Measurements from ENCODE around the gene SUN1. TPM values are rescaled to one million over a fixed set of nuclear protein-coding genes. Genes with fewer than 3 reads are reported as not detected.

Gene SUN1
- total and polyA plus RNA-seq, 2 of the 8 experiments (the other 6 are each of a cell fraction or from before 2014, with no cell fraction given): 108 to 158 TPM

- no peak overlapping the region for H4K5ac ChIP-seq (ENCODE audit: insufficient read length, low read depth, low read length)
- no peaks in the 10 kb centered on the region for H3K4me1 ChIP-seq (replicated peaks in 1 of 4; ENCODE audit: control insufficient read depth in 3 of 4, insufficient read depth in 4 of 4, low read length in 3 of 4)
- H4K91ac ChIP-seq (replicated peaks; ENCODE audit: insufficient read length, low read length): no peak overlapping the region
- H2AFZ ChIP-seq (ENCODE audit: low read length): no peak overlapping the region
- H3K23ac ChIP-seq (ENCODE audit: insufficient read length): no peak overlapping the region
- H3K4me2 ChIP-seq (ENCODE audit: insufficient read depth in 1 of 2, low read depth in 2 of 2, low read length in 2 of 2): no peak overlapping the region
- H2BK20ac ChIP-seq (ENCODE audit: low read length): no peak overlapping the region
- no peak overlapping the region for H2BK12ac ChIP-seq (ENCODE audit: low read depth, low read length)
- H2BK5ac ChIP-seq (ENCODE audit: low read depth, low read length): no peak overlapping the region
- H3K79me2 ChIP-seq (ENCODE audit: control insufficient read depth in 1 of 2, insufficient read depth in 2 of 2, low read length in 2 of 2): peaks cover 0 to 34% of the 10 kb centered on the region in 2 experiments; a peak in 2 of 4 replicates
- no peaks in the 10 kb centered on the region for H3K23me2 ChIP-seq (ENCODE audit: low read depth, low read length)
- H3K27ac ChIP-seq (ENCODE audit: low read depth, low read length): no peak overlapping the region; the same call in 1 of the 2 replicates
- 97% methylated on average over 7 of the region's 8 CpGs; no CpG with 5 or more reads in 1 of the 2 experiments for WGBS, 2 experiments (ENCODE audit: extremely low coverage in 1 of 2, insufficient coverage in 1 of 2, insufficient read length in 1 of 2, insufficient replicate concordance in 2 of 2, low coverage in 1 of 2, low lambda C conversion rate in 2 of 2, missing lambda C conversion rate in 1 of 2)
- H3K56ac ChIP-seq (replicated peaks; ENCODE audit: insufficient read length, low read depth, low read length): no peak overlapping the region
- no peak overlapping the region for H3K4ac ChIP-seq (replicated peaks; ENCODE audit: insufficient read length, low read depth, low read length)
- no peak for TF ChIP-seq POU5F1 (IDR thresholded peaks at IDR 0.05; ENCODE audit: low read depth, low read length)
- no peak for TF ChIP-seq PHF8 (conservative IDR thresholded peaks at IDR 0.05; ENCODE audit: low read depth, low read length)
- no peak for TF ChIP-seq SIRT6 (IDR thresholded peaks at IDR 0.05; ENCODE audit: low read length)
- no peak for TF ChIP-seq TCF12 (IDR thresholded peaks at IDR 0.05; ENCODE audit: low read depth, low read length)
- TF ChIP-seq SIN3A (conservative IDR thresholded peaks at IDR 0.05 in 1 of 2, IDR thresholded peaks at IDR 0.05 in 1 of 2; ENCODE audit: low read depth in 1 of 2, low read length in 2 of 2): no peak
- no peak for TF ChIP-seq RNF2 (IDR thresholded peaks at IDR 0.05; ENCODE audit: borderline replicate concordance, low read depth, low read length, missing control alignments, poor library complexity, severe bottlenecking)
- no peak for TF ChIP-seq SAP30 (IDR thresholded peaks at IDR 0.05; ENCODE audit: insufficient read depth, insufficient replicate concordance, low read length)
- H3K4me3 ChIP-seq (ENCODE audit: extremely low read depth in 1 of 4, insufficient read depth in 2 of 4, low read depth in 3 of 4, low read length in 4 of 4): no peak overlapping the region
- no peak overlapping the region for H4K8ac ChIP-seq (ENCODE audit: extremely low read depth, insufficient read depth, low read length)
- no peak overlapping the region for H2BK15ac ChIP-seq (ENCODE audit: low read length)
- H3K9ac ChIP-seq (replicated peaks in 1 of 4; ENCODE audit: extremely low read depth in 1 of 4, low read depth in 3 of 4, low read length in 3 of 4): no peak overlapping the region
- H2AK5ac ChIP-seq (ENCODE audit: low read depth, low read length): no peak overlapping the region
- peaks cover 3 to 14% of the 10 kb centered on the region in 2 experiments for H4K20me1 ChIP-seq (replicated peaks in 1 of 2; ENCODE audit: control insufficient read depth in 1 of 2, insufficient read depth in 2 of 2, low read length in 2 of 2)
- no peak for DNase-seq (ENCODE audit: low read depth in 1 of 2, low spot score in 2 of 2)
- no peak overlapping the region for H3K18ac ChIP-seq (ENCODE audit: extremely low read depth, low read length)
- ChIA-PET POLR2A (ENCODE audit: partially characterized antibody) (no interaction called here), CTCF (ENCODE audit: partially characterized antibody) (interaction anchor here (0.6 to 2.1 kb wide), 7 partner anchors 10 to 570 kb away, joined by 3 to 6 read pairs (median 3); partner anchors contain the start of gene SUN1)
- no peak overlapping the region for H3K14ac ChIP-seq (ENCODE audit: insufficient read length)
- H3K79me1 ChIP-seq (ENCODE audit: low read depth, low read length): peaks cover 11% of the 10 kb centered on the region
- peaks cover 0 to 2% of the 10 kb centered on the region in 2 experiments; a peak in 1 of 4 replicates for H3K9me3 ChIP-seq (ENCODE audit: insufficient read depth in 2 of 2, low read depth in 1 of 2, low read length in 1 of 2)
- H3K27me3 ChIP-seq (replicated peaks in 1 of 4; ENCODE audit: control insufficient read depth in 3 of 4, extremely low read depth in 1 of 4, insufficient read depth in 3 of 4, low read length in 3 of 4): no peaks in the 10 kb centered on the region
- peaks cover 18 to 54% (median 44%) of the 10 kb centered on the region in 4 experiments; a peak in 7 of 8 replicates for H3K36me3 ChIP-seq (ENCODE audit: control insufficient read depth in 2 of 4, insufficient read depth in 4 of 4, low read length in 3 of 4)
- FAIRE-seq: no peak
- no peak overlapping the region for H2BK120ac ChIP-seq (replicated peaks; ENCODE audit: low read depth, low read length)
These were observed 10.3 kb downstream of the SUN1 start for GRCh38 chr7:842431-843031.
